GM12875 (cell line): ENCODE measurements around the gene PCDH20.
"Not testable (repeated sequence)": the region's sequence is repeated elsewhere in the genome, so short reads cannot be mapped to it uniquely, and the experiment has no call there.

Source experiments
- H3K4me3 ChIP-seq: one replicate; pipeline ENCODE4 v1.5.1; 2011; ENCODE audit warnings: low read depth, low read length, control low read depth
- CTCF ChIP-seq: IDR thresholded peaks from 2 replicates; pipeline ENCODE4 v1.5.1; 2011; ENCODE audit warnings: low read depth, mild to moderate bottlenecking, control low read depth, inconsistent platforms, low read length, moderate library complexity, borderline replicate concordance; ENCODE audit not compliant: insufficient read depth

PCDH20 gene

GRCh38 chr13:61406275-61406674, 9.4 kb downstream of the PCDH20 start:
- no peak for TF ChIP-seq CTCF
- no peak overlapping the region for H3K4me3 ChIP-seq

- TF ChIP-seq CTCF = no peak
- no peak overlapping the region for H3K4me3 ChIP-seq
Measured at GRCh38 chr13:61396121-61396520, 19.5 kb downstream of the PCDH20 start.

- no peak for TF ChIP-seq CTCF
- H3K4me3 ChIP-seq = no peak overlapping the region
Measured at GRCh38 chr13:61391426-61391825, 24.2 kb downstream of the PCDH20 start.

GRCh38 chr13:61387694-61388093, 28.0 kb downstream of the PCDH20 start:
- TF ChIP-seq CTCF = no peak
- no peak overlapping the region for H3K4me3 ChIP-seq

GRCh38 chr13:61383111-61383510, 32.5 kb downstream of the PCDH20 start:
- TF ChIP-seq CTCF = no peak
- no peak overlapping the region for H3K4me3 ChIP-seq

- H3K4me3 ChIP-seq = no peak overlapping the region
- TF ChIP-seq CTCF = no peak
Measured at GRCh38 chr13:61370520-61370919, 45.1 kb downstream of the PCDH20 start.

- not testable (repeated sequence) for H3K4me3 ChIP-seq
Measured at GRCh38 chr13:61364690-61365089, 51.0 kb downstream of the PCDH20 start.

- no peak overlapping the region for H3K4me3 ChIP-seq
- no peak for TF ChIP-seq CTCF
Measured at GRCh38 chr13:61362522-61362921, 53.1 kb downstream of the PCDH20 start.
